HepG2 (cell line): Measurements from ENCODE around the gene TK1. TPM values are rescaled to one million over a fixed set of nuclear protein-coding genes. Genes with fewer than 3 reads are reported as not detected.
A peak's percentile ranks its signal among the peaks of the same experiment; 100 is the strongest.

ENCODE experiments used
- ATAC-seq: fragments of 200-7000 bp; cut with Tn5 transposase; 3 replicates; pipeline ENCODE4 v1.9.1; 2020; ENCODE audit warnings: mild to moderate bottlenecking, moderate library complexity
- Bru-seq: library from RNA; stranded (reverse); fragments of 400-500 nt; gene quantifications from one replicate; lab custom pipeline; 2021; lab: Mats Ljungman, UMichigan
- BruChase-seq, 2 experiments: library from RNA; stranded (reverse); fragments of 400-500 nt; gene quantifications; one replicate each; lab custom pipeline; 2021; lab: Mats Ljungman, UMichigan
- BruUV-seq: library from RNA; stranded (reverse); fragments of 400-500 nt; replicated peaks from 2 replicates; lab custom pipeline; 2021; lab: Mats Ljungman, UMichigan
- CTCF ChIA-PET: fragments of 300-600 bp; formaldehyde crosslinking; extraction: SDS; loops from one replicate; lab custom pipeline; 2021; ENCODE audit warnings: low total read pairs, inconsistent platforms, low intra/inter-chr PET ratio; lab: Yijun Ruan, JAX
- POLR2A ChIA-PET: fragments of 350-600 bp; sonication (Branson Sonifier 250); formaldehyde crosslinking; loops from one replicate; lab custom pipeline; 2020; ENCODE audit warnings: antibody characterized with exemption, inconsistent platforms; lab: Yijun Ruan, JAX
- DNase-seq: peaks from one replicate; pipeline ENCODE4 v3.0.0-alpha.2; 2015; ENCODE audit warnings: low spot score
- FAIRE-seq: peaks from 3 replicates; lab custom pipeline; 2011; peaks lifted over from hg19 to GRCh38; lab: Jason Lieb, UNC
- H2AFZ ChIP-seq: one replicate; pipeline ENCODE4 v1.6.1; 2011; ENCODE audit warnings: low read length, inconsistent platforms
- H3K27ac ChIP-seq: fragments of 300-600 bp; 3 replicates; pipeline ENCODE4 v1.8.0; 2011; ENCODE audit warnings: mixed run types, mild to moderate bottlenecking, mixed read lengths, low read length, inconsistent platforms; ENCODE audit not compliant: insufficient read depth; ENCODE audit errors: extremely low read length
- H3K27me3 ChIP-seq, 2 experiments: fragments of 200-600 bp in 1 of 2; 2 replicates in 1 of 2; 3 replicates in 1 of 2; pipeline versions ENCODE4 v1.6.0 to v1.8.0; 2011; ENCODE audit warnings: low read length in 2 of 2, mild to moderate bottlenecking in 2 of 2, moderate library complexity in 2 of 2, inconsistent platforms in 1 of 2; ENCODE audit not compliant: insufficient read depth in 2 of 2, control insufficient read depth in 1 of 2
- H3K36me3 ChIP-seq, 2 experiments: fragments of 200-600 bp in 1 of 2; replicated peaks in 1 of 2; 2 replicates in 1 of 2; 3 replicates in 1 of 2; pipeline versions ENCODE4 v1.5.1 to v1.8.0; 2011; ENCODE audit warnings: low read length in 2 of 2, inconsistent platforms in 1 of 2; ENCODE audit not compliant: insufficient read depth in 2 of 2, control insufficient read depth in 1 of 2
- H3K4me1 ChIP-seq: 2 replicates; pipeline ENCODE4 v1.5.1; 2012; ENCODE audit warnings: low read length, inconsistent platforms; ENCODE audit not compliant: insufficient read depth
- H3K4me2 ChIP-seq: 2 replicates; pipeline ENCODE4 v1.6.0; 2011; ENCODE audit warnings: low read depth, low read length, inconsistent platforms
- H3K4me3 ChIP-seq, 3 experiments: fragments of 200-600 bp in 1 of 3; sonication (generic), shearing (Covaris generic) in 1 of 3; replicated peaks in 1 of 3; 2 replicates each; pipeline ENCODE4 v1.5.1; 2011 to 2016; ENCODE audit warnings: low read length in 3 of 3, inconsistent platforms in 2 of 3, low read depth in 2 of 3, mild to moderate bottlenecking in 2 of 3, control low read depth in 1 of 3, mixed read lengths in 1 of 3; ENCODE audit not compliant: insufficient read depth in 1 of 3
- H3K79me2 ChIP-seq: one replicate; pipeline ENCODE4 v1.6.1; 2011; ENCODE audit warnings: low read length, inconsistent platforms; ENCODE audit not compliant: insufficient read depth
- H3K9ac ChIP-seq: 2 replicates; pipeline ENCODE4 v1.6.0; 2011; ENCODE audit warnings: mild to moderate bottlenecking, low read depth, low read length, inconsistent platforms; ENCODE audit not compliant: insufficient read depth
- H3K9me3 ChIP-seq: 2 replicates; pipeline ENCODE4 v1.5.1; 2012; ENCODE audit warnings: mild to moderate bottlenecking, low read length
- H4K20me1 ChIP-seq: 2 replicates; pipeline ENCODE4 v1.6.0; 2011; ENCODE audit warnings: inconsistent platforms, mild to moderate bottlenecking, low read length, moderate library complexity; ENCODE audit not compliant: insufficient read depth
- SNAPC4 ChIP-seq: sonication (generic); formaldehyde crosslinking; IDR thresholded peaks from 2 replicates; pipeline ENCODE4 v1.4.0; 2020; ENCODE audit warnings: mild to moderate bottlenecking, missing genetic modification reagents
- TEF ChIP-seq: sonication (generic); formaldehyde crosslinking; IDR thresholded peaks from 2 replicates; pipeline ENCODE4 v1.5.0; 2020; ENCODE audit warnings: missing genetic modification reagents
- ZEB1 ChIP-seq: IDR thresholded peaks from 2 replicates; pipeline ENCODE4 v1.6.1; 2012; ENCODE audit warnings: mild to moderate bottlenecking, low read depth, inconsistent platforms; ENCODE audit not compliant: insufficient replicate concordance
- ZNF710 ChIP-seq: sonication (generic); formaldehyde crosslinking; IDR thresholded peaks from 2 replicates; pipeline ENCODE4 v1.5.0; 2020; ENCODE audit warnings: mild to moderate bottlenecking, missing genetic modification reagents, borderline replicate concordance
- WGBS: methylation state at CpG from one replicate; pipeline ENCODE4 v1.1.6; 2017; ENCODE audit warnings: low lambda C conversion rate; 5-methylcytosine and 5-hydroxymethylcytosine counted together
- in situ Hi-C: cut with HindIII; loops from 2 replicates; pipeline ENCODE4 v1.10.0; 2017; ENCODE audit warnings: low pct_unique_long_range_greater_than_20kb; ENCODE audit not compliant: extremely low pct_ligation_motif_present
- intact Hi-C: fragments of 100-400 bp; cut with micrococcal nuclease; formaldehyde crosslinking; loops from one replicate; pipeline ENCODE4 v1.10.0; 2022; ENCODE audit not compliant: unreplicated experiment
- long read RNA-seq, 2 experiments: library from RNA in 1 of 2; library from polyadenylated mRNA in 1 of 2; stranded (forward) in 1 of 2; unstranded in 1 of 2; transcript quantifications; one replicate each; pipeline ENCODE4 v2.0.0, GENCODE V29; 2019 to 2022
- polyA minus RNA-seq, 3 experiments: library from RNA; depleted of rRNA, polyadenylated mRNA; stranded (reverse); fragments of >200 nt; gene quantifications; 2 replicates each; pipeline ENCODE4 v1.2.3, GENCODE V29; 2011; ENCODE audit warnings: low replicate concordance in 1 of 3
- polyA plus RNA-seq, 8 experiments: library from polyadenylated mRNA; depleted of rRNA in 3 of 8; stranded (reverse) in 7 of 8; unstranded in 1 of 8; fragments of >200 nt; fragmentation: Illumina TruSeq in 4 of 8; extraction: Trizol in 4 of 8; gene quantifications; 2 replicates each; pipeline versions ENCODE4 v1.2.1 to v1.2.3, GENCODE V29; 2011 to 2016; ENCODE audit warnings: low read depth in 4 of 8, missing spikeins in 1 of 8, mixed read lengths in 1 of 8; ENCODE audit not compliant: insufficient read depth in 1 of 8
- total RNA-seq, 5 experiments: library from RNA; depleted of rRNA; stranded (reverse); fragments of >200 nt; fragmentation: Illumina TruSeq; extraction: Trizol; gene quantifications; 2 replicates each; pipeline ENCODE4 v1.2.3, GENCODE V29; 2016; ENCODE audit warnings: low read depth in 1 of 5

TK1 gene
- total RNA-seq (2016; rRNA removed; fragmentation: Illumina TruSeq; extraction: Trizol) (96.0 and 114 TPM in 2 replicates), polyA plus RNA-seq (2011; rRNA removed) (33.2 and 45.0 TPM in 2 replicates), polyA minus RNA-seq (2011; rRNA and poly(A)+ RNA removed; ENCODE audit: low replicate concordance) (74.6 and 146 TPM in 2 replicates), Bru-seq, nascent RNA (percentile 64 among the genes with signal in this experiment), BruChase-seq, experiment 1, labeled RNA remaining after a 6-hour chase (percentile 62 among the genes with signal in this experiment), BruChase-seq, experiment 2, labeled RNA remaining after a 2-hour chase (percentile 56 among the genes with signal in this experiment)
- 20.1 and 22.9 TPM in 2 replicates for total RNA-seq (2016; cell fraction: cytosol; rRNA removed; fragmentation: Illumina TruSeq; extraction: Trizol; ENCODE audit: low read depth)
- 95.6 and 109 TPM in 2 replicates for total RNA-seq (2016; cell fraction: insoluble cytoplasmic fraction; rRNA removed; fragmentation: Illumina TruSeq; extraction: Trizol)
- 30.2 and 33.7 TPM in 2 replicates for total RNA-seq (2016; cell fraction: membrane; rRNA removed; fragmentation: Illumina TruSeq; extraction: Trizol)
- total RNA-seq (2016; cell fraction: nucleus; rRNA removed; fragmentation: Illumina TruSeq; extraction: Trizol) = 38.0 and 39.0 TPM in 2 replicates
- 36.3 and 78.7 TPM in 2 replicates for polyA plus RNA-seq (2011; cell fraction: cytosol; rRNA removed)
- 27.9 and 41.4 TPM in 2 replicates for polyA plus RNA-seq (2011; cell fraction: nucleus; rRNA removed)
- polyA plus RNA-seq (2012) = 15.9 and 24.5 TPM in 2 replicates
- 18.4 and 18.5 TPM in 2 replicates for polyA plus RNA-seq (2016; cell fraction: cytosol; fragmentation: Illumina TruSeq; extraction: Trizol; ENCODE audit: low read depth)
- polyA plus RNA-seq (2016; cell fraction: insoluble cytoplasmic fraction; fragmentation: Illumina TruSeq; extraction: Trizol; ENCODE audit: low read depth) = 130 and 138 TPM in 2 replicates
- polyA plus RNA-seq (2016; cell fraction: membrane; fragmentation: Illumina TruSeq; extraction: Trizol; ENCODE audit: low read depth) = 21.2 and 23.8 TPM in 2 replicates
- polyA plus RNA-seq (2016; cell fraction: nucleus; fragmentation: Illumina TruSeq; extraction: Trizol; ENCODE audit: insufficient read depth, low read depth) = 61.0 and 63.4 TPM in 2 replicates
- 21.4 and 38.3 TPM in 2 replicates for polyA minus RNA-seq (2011; cell fraction: cytosol; rRNA and poly(A)+ RNA removed)
- polyA minus RNA-seq (2011; cell fraction: nucleus; rRNA and poly(A)+ RNA removed) = 10.7 and 15.2 TPM in 2 replicates
- long read RNA-seq, experiment 1, transcript TK1-203 (6 exons, 1,681 nt) = minor isoform, 6 of 338 reads
- long read RNA-seq, experiment 1, transcript TK1-201 (7 exons, 1,628 nt) = major isoform, 300 of 338 reads
- long read RNA-seq, experiment 1, partial matches to known transcripts = 13 of 338 reads
- long read RNA-seq, experiment 1, other reads (novel, unspliced or antisense) = 15 of 338 reads
- long read RNA-seq, experiment 2, transcript TK1-201 (7 exons, 1,628 nt) = major isoform, 73 of 101 reads
- long read RNA-seq, experiment 2, partial matches to known transcripts = 4 of 101 reads
- long read RNA-seq, experiment 2, other reads (novel, unspliced or antisense) = 21 of 101 reads

- peaks cover 8 to 52% of the 10 kb centered on the region in 2 experiments; a peak in 4 of 5 replicates for H3K36me3 ChIP-seq
- under 1% methylated on average over 53 of the region's 57 CpGs for WGBS
- CTCF ChIA-PET = interaction anchor here (0.7 to 1.0 kb wide), 3 partner anchors 47 to 74 kb away, joined by 3 read pairs; no protein-coding TSS in a partner anchor
- peaks cover 67% of the 10 kb centered on the region for H3K79me2 ChIP-seq
- H3K9me3 ChIP-seq = no peaks in the 10 kb centered on the region
- no TSS peak for BruUV-seq
- H3K9ac ChIP-seq = peak within 1 kb of the TSS; percentile 89
- intact Hi-C loops (loop anchor here (1.0 to 5.0 kb wide), 3 partner anchors 18 to 75 kb away; partner anchors contain the start of gene SYNGR2), in situ Hi-C loops (loop anchor here (5.0 kb wide), 1 partner anchor 75 kb away; no protein-coding TSS in a partner anchor)
- H3K27ac ChIP-seq = peak within 1 kb of the TSS; percentile 85
- POLR2A ChIA-PET = interaction anchor here (0.7 to 3.5 kb wide), 25 partner anchors 7 to 234 kb away, joined by 3 to 28 read pairs (median 5); partner anchors contain the start of genes TMC6, TMC8 and TNRC6C
- ATAC-seq (peak; percentile 86), DNase-seq (peak; percentile 96), FAIRE-seq (peak; percentile 87)
- peaks cover 70% of the 10 kb centered on the region for H3K4me1 ChIP-seq
- peak within 1 kb of the TSS; percentile 99 for H3K4me2 ChIP-seq
- H2AFZ ChIP-seq = no peak within 1 kb of the TSS
- peaks cover 40% of the 10 kb centered on the region for H4K20me1 ChIP-seq
- H3K4me3 ChIP-seq = peak within 1 kb of the TSS; percentile 83 to 94 (median 84)
- no peaks in the 10 kb centered on the region; a peak in 1 of 5 replicates for H3K27me3 ChIP-seq
- peak; percentile 80; the same call in 1 of the 2 replicates for TF ChIP-seq SNAPC4 (CRISPR knock-in tag)
- TF ChIP-seq ZNF710 (CRISPR knock-in tag) = peak; percentile 74
- TF ChIP-seq TEF = peak; percentile 42; the same call in 1 of the 2 replicates
- no peak for TF ChIP-seq ZEB1
These were observed at the start of gene TK1, which contains the start of gene AFMID for GRCh38 chr17:78186692-78187595. Gene TK1, minus strand, starts transcription at chr17:78187052. Its CDS starts 58 bp downstream, at chr17:78186994. Gene AFMID, plus strand, starts transcription at chr17:78187362. Its CDS starts 9 bp downstream, at chr17:78187371.
